AG10803 (cell line): ENCODE results near the gene PRKX.
"Not testable (repeated sequence)": the region's sequence is repeated elsewhere in the genome, so short reads cannot be mapped to it uniquely, and the experiment has no call there.

Experiments used
- DNase-seq: peaks from one replicate; pipeline ENCODE4 v3.0.0; 2010; ENCODE audit warnings: low read depth
- H3K4me3 ChIP-seq: 2 replicates; pipeline ENCODE4 v1.5.1; 2011; ENCODE audit warnings: mild to moderate bottlenecking, low read length, control low read depth
- TF ChIP-seq, protein P1 (sequence below): conservative IDR thresholded peaks from 2 replicates; pipeline ENCODE4 v1.5.1; 2011; ENCODE audit warnings: mild to moderate bottlenecking, low read length, control low read depth, inconsistent platforms

PRKX gene

GRCh38 chrX:3733043-3733430, 19.6 kb upstream of the PRKX start:
- DNase-seq, result no peak
- H3K4me3 ChIP-seq, result no peak overlapping the region
- TF ChIP-seq, protein P1, sequence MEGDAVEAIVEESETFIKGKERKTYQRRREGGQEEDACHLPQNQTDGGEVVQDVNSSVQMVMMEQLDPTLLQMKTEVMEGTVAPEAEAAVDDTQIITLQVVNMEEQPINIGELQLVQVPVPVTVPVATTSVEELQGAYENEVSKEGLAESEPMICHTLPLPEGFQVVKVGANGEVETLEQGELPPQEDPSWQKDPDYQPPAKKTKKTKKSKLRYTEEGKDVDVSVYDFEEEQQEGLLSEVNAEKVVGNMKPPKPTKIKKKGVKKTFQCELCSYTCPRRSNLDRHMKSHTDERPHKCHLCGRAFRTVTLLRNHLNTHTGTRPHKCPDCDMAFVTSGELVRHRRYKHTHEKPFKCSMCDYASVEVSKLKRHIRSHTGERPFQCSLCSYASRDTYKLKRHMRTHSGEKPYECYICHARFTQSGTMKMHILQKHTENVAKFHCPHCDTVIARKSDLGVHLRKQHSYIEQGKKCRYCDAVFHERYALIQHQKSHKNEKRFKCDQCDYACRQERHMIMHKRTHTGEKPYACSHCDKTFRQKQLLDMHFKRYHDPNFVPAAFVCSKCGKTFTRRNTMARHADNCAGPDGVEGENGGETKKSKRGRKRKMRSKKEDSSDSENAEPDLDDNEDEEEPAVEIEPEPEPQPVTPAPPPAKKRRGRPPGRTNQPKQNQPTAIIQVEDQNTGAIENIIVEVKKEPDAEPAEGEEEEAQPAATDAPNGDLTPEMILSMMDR, result no peak

GRCh38 chrX:3732326-3733042, 19.0 kb upstream of the PRKX start:
- DNase-seq, result not testable (repeated sequence)

GRCh38 chrX:3728454-3728853, 15.0 kb upstream of the PRKX start:
- DNase-seq, result no peak
- no peak overlapping the region for H3K4me3 ChIP-seq
- TF ChIP-seq, protein P1, result no peak

More at GRCh38 chrX:3732326-3733042, 19.0 kb upstream of the PRKX start:
- H3K4me3 ChIP-seq, result not testable (repeated sequence)

GRCh38 chrX:3723460-3723859, 10.0 kb upstream of the PRKX start:
- H3K4me3 ChIP-seq, DNase-seq: not testable (repeated sequence)

DNA sequence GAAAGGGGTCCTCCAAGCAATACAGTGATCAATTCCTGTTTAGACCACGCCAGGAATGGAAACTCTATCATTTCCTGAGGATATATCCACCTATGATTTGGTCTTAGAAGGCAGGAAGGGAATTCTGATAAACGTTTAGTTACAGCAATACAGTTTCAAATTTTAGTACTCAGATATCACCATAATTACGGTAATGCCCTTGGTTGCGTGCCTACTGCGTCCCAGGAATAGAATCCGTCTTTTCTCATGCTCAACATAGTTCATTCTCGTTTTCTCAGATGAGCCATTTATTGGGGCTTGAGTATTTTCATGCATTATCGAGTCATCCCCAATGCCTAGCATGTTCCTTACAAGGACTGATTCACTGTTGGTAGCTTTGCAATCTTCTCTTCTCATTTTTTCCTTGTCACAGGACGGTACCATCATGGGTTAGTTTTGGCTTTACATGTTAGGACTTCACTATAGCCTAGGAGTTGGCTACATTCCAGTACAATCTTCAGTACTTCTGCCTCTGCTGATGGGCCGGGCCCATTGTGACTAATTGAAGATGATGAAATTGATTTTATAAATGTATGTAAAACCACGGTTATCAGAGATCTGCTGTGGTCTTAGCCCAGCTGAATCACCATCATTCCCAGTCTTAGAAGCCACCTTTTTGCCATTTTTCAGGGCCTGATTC, 4.4 kb upstream of the PRKX start:
- TF ChIP-seq, protein P1, result no peak
- no peak for DNase-seq
- H3K4me3 ChIP-seq, result no peak overlapping the region

DNA sequence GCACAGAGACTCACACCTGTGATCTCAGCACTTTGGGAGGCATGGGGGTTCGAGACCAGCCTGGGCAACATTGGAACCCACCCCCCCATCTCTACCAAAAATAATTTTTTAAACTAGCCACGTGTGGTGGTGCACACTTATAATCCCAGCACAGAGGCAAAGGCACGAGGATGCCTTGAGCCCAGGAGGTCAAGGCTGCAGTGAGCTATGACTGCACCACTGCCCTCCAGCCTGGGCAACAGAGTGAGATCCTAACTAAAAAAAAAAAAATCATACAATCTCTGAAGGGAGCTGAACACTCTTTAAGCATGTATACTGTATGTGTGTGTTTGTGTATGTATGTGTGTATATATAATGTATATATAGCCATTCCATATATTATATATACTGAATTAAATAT, 2.5 kb upstream of the PRKX start:
- no peak overlapping the region for H3K4me3 ChIP-seq
- DNase-seq, result no peak
- TF ChIP-seq, protein P1, result no peak

DNA sequence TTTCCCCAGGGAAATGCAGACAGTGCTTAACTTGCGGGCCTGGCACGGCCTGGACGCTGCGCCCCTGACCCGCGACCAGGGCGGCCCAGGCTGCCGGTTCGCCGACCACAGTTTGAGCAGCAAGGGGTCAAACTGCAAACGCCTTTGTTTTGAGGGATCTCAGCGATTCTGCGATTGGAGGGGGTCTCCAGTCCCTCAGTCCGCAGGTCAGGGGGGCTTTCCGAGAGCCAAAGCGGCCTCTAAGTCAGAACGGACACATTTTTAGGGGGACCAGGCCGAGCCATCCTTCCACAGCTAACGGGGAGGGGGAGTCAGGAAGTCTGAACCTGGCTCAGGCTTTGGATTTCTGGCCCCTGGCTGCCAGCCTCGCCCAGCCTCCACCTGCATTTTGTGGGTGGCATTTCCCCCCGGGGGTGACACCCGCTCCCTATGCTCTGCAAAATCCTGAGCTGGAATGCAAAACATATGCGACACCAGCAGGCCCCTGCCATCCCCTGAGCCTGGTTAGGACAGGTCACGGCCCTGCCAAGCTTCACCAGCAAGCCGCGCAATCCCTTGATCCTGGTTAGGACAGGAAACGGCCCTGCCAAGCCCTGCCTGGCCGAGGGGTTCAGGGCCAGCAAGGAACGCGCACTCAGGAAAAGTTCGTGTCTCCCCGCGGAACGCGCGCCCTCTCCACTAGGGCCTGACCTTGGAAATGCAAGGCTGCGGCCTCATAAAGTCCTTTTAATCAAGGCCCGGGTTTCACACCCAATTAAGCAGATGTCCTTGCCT, 1.4 kb upstream of the PRKX start:
- H3K4me3 ChIP-seq, DNase-seq: not testable (repeated sequence)

DNA sequence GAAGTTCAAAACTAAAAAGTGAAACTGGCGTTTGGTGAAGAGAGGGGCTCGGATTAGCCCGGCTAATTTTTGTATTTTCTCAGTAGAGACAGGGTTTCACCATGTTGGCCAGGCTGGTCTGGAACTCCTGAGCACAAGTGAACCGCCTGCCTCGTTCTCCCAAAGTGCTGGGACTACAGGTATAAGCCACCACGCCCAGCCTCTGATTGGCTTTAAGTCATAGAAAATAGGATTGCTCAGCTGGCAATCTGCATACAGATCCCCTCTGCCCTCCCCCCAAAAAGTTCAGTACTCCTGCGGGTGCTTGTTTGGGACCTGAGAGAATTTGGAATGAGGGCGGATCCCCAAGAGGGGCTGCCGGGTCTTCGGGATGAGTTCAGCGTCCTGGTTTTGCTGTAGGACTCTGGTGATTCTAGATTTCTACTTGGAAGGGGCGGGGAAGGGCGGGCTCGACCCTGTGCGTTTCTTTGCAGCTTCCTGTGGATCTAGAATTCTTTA, 537 bp upstream of the PRKX start:
- DNase-seq, result no peak
- TF ChIP-seq, protein P1, result no peak
- H3K4me3 ChIP-seq, result peak overlapping the region; percentile 57
